ENCODE data around the gene PRR7. TPM values are rescaled to one million over a fixed set of nuclear protein-coding genes. Genes with fewer than 3 reads are reported as not detected.
A peak's percentile ranks its signal among the peaks of the same experiment; 100 is the strongest.

PRR7 gene
- total and polyA plus RNA-seq, 2 of the 13 experiments (the other 11 are each of a cell fraction or from before 2014, with no cell fraction given) = 4.8 to 5.0 TPM

GRCh38 chr5:177425801-177426565 lies 20.6 kb upstream of the PRR7 start (continued):
- TF ChIP-seq, protein P1, sequence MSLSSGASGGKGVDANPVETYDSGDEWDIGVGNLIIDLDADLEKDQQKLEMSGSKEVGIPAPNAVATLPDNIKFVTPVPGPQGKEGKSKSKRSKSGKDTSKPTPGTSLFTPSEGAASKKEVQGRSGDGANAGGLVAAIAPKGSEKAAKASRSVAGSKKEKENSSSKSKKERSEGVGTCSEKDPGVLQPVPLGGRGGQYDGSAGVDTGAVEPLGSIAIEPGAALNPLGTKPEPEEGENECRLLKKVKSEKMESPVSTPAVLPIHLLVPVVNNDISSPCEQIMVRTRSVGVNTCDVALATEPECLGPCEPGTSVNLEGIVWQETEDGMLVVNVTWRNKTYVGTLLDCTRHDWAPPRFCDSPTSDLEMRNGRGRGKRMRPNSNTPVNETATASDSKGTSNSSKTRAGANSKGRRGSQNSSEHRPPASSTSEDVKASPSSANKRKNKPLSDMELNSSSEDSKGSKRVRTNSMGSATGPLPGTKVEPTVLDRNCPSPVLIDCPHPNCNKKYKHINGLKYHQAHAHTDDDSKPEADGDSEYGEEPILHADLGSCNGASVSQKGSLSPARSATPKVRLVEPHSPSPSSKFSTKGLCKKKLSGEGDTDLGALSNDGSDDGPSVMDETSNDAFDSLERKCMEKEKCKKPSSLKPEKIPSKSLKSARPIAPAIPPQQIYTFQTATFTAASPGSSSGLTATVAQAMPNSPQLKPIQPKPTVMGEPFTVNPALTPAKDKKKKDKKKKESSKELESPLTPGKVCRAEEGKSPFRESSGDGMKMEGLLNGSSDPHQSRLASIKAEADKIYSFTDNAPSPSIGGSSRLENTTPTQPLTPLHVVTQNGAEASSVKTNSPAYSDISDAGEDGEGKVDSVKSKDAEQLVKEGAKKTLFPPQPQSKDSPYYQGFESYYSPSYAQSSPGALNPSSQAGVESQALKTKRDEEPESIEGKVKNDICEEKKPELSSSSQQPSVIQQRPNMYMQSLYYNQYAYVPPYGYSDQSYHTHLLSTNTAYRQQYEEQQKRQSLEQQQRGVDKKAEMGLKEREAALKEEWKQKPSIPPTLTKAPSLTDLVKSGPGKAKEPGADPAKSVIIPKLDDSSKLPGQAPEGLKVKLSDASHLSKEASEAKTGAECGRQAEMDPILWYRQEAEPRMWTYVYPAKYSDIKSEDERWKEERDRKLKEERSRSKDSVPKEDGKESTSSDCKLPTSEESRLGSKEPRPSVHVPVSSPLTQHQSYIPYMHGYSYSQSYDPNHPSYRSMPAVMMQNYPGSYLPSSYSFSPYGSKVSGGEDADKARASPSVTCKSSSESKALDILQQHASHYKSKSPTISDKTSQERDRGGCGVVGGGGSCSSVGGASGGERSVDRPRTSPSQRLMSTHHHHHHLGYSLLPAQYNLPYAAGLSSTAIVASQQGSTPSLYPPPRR (CRISPR knock-in tag; IDR thresholded peaks at IDR 0.05; ENCODE audit: borderline replicate concordance) = no peak; the same call in 1 of the 2 replicates
- TF ChIP-seq ZNF510 (CRISPR knock-in tag; IDR thresholded peaks at IDR 0.05; ENCODE audit: low read depth) (no peak), ZFP36L1 (CRISPR knock-in tag; IDR thresholded peaks at IDR 0.05) (no peak; the same call in none of the 2 replicates), BHLHE40 (IDR thresholded peaks at IDR 0.05; ENCODE audit: low read length) (no peak), PCBP1 (IDR thresholded peaks at IDR 0.05; ENCODE audit: borderline replicate concordance, low read depth, low read length) (no peak), NRL (CRISPR knock-in tag; IDR thresholded peaks at IDR 0.05; ENCODE audit: borderline replicate concordance) (no peak), BCL6 (CRISPR knock-in tag; IDR thresholded peaks at IDR 0.05) (0 out of 2 replicates have a peak, but pooled peaks have one; percentile 7), GATA4 (IDR thresholded peaks at IDR 0.05; ENCODE audit: borderline replicate concordance, low read depth) (peak; percentile 59; the same call in 1 of the 2 replicates), ZBTB7A (CRISPR knock-in tag; IDR thresholded peaks at IDR 0.05) (no peak), ESRRA (CRISPR knock-in tag; IDR thresholded peaks at IDR 0.05; ENCODE audit: low read depth) (no peak), ARID5B (CRISPR knock-in tag; IDR thresholded peaks at IDR 0.05) (peak; percentile 38; the same call in 1 of the 2 replicates), ZNF556 (CRISPR knock-in tag; IDR thresholded peaks at IDR 0.05; ENCODE audit: borderline replicate concordance) (no peak; the same call in 1 of the 2 replicates), TBX2 (CRISPR knock-in tag; IDR thresholded peaks at IDR 0.05; ENCODE audit: borderline replicate concordance) (peak; percentile 42), CENPX (CRISPR knock-in tag; IDR thresholded peaks at IDR 0.05) (no peak), HNRNPK (IDR thresholded peaks at IDR 0.05; ENCODE audit: low read depth, low read length, poor library complexity, severe bottlenecking) (no peak), ZNF263 (CRISPR knock-in tag; IDR thresholded peaks at IDR 0.05) (peak; percentile 48; the same call in 1 of the 2 replicates)
- TF ChIP-seq, protein P2, sequence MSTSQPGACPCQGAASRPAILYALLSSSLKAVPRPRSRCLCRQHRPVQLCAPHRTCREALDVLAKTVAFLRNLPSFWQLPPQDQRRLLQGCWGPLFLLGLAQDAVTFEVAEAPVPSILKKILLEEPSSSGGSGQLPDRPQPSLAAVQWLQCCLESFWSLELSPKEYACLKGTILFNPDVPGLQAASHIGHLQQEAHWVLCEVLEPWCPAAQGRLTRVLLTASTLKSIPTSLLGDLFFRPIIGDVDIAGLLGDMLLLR (CRISPR knock-in tag; IDR thresholded peaks at IDR 0.05) = no peak
- TF ChIP-seq, protein P3, sequence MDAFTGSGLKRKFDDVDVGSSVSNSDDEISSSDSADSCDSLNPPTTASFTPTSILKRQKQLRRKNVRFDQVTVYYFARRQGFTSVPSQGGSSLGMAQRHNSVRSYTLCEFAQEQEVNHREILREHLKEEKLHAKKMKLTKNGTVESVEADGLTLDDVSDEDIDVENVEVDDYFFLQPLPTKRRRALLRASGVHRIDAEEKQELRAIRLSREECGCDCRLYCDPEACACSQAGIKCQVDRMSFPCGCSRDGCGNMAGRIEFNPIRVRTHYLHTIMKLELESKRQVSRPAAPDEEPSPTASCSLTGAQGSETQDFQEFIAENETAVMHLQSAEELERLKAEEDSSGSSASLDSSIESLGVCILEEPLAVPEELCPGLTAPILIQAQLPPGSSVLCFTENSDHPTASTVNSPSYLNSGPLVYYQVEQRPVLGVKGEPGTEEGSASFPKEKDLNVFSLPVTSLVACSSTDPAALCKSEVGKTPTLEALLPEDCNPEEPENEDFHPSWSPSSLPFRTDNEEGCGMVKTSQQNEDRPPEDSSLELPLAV (CRISPR knock-in tag; conservative IDR thresholded peaks at IDR 0.05; ENCODE audit: low read depth) = no peak

All from HepG2 (cell line).